NCI-H345 (cell line): ENCODE measurements around the gene PEX13.
"Not testable (repeated sequence)": the region's sequence is repeated elsewhere in the genome, so short reads cannot be mapped to it uniquely, and the experiment has no call there.

Source experiments
- DNase-seq: peaks from one replicate; lab custom pipeline; 2025; lab: John Stamatoyannopoulos, UW

Gene PEX13

DNA sequence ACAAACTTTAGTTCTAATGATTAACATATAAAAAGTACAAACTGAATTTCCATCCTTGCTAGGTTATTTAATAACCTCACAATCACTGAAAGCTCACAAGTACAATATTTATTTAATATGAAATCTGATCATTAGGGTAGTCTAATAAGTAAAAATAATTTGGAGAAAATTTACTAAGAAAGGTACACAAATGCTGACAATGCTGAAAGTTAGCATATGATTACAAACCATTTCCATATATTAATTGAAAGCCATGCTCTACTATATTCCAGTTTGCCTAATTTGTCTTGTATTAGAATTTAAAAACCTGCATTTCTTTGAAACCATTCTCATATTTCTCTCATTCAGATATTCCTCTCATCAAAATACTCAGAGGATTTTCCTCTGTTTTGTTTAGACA lies 8.2 kb upstream of the PEX13 start:
- no peak for DNase-seq

DNA sequence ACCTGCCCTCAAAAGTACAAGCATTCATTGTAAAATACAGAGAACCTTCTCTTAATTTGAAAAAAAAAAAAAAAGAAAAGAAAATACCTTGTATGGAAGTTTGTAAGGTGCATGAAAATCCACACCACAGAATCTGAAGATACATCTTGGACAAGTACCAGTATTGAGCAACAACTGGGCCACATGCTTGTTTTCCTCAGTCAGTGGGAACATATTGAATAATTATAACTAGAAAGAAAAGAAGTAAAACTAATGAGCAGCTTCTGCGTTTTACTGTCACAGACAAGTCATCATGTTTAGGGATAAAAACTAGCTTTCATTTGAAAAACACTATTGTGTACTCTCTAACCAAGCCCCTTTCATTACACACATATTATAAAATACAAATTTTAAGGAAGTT lies 5.8 kb upstream of the PEX13 start:
- no peak for DNase-seq

DNA sequence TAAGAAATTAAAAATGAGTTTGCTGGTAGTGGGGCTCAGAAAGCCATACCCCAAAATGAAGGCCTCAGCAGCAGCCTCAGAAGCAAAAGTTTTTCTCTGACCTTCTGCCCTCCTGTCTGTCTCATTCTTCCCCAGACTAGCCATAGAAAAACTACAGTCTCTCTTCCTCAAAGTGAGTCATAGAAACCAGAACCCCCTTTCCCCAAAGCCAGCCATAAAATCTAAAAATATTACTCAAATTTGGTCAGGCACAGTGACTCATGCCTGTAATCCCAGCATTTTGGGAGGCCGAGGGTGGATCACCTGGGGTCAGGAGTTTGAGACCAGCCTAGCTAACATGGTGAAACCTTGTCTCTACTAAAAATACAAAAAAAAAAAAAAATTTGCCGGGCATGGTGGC lies 5.2 kb upstream of the PEX13 start:
- DNase-seq: not testable (repeated sequence)

DNA sequence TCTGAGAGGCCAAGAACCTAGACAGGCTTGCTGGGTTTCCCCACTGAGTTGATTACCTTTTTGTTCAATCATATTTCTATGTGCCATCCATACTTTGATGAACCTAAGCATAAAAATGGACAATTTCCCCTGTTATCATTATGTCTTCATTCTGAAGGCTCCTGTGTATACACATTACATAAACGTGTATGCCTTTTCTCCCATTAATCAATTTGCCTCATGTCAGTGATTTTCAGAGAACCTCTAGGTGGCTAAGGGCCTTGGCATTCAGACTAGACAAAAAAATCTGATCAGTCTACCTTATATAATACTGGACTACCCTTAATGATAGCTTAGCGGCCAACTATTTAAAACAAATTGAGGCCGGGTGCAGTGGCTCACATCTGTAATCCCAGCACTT lies 4.1 kb upstream of the PEX13 start:
- DNase-seq: no peak

DNA sequence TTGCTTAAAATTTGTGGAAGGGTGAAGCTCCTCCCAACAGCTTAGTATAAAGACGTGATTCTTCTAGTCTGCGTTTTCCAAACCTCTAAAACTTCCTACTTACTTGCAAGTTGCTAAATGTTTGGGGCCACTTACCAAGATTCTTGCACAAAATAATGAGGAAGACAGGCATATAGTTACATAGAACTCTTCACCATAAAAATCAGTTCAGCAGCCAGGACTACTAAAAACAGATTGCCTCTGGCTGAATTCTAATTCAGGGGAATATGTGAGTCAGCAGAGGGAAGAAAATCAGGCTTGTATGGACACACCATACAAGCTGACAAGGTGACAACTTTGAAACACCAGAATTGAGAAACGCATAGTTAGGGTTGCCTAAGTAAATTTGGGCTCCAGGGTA lies 2.8 kb upstream of the PEX13 start:
- DNase-seq: no peak

DNA sequence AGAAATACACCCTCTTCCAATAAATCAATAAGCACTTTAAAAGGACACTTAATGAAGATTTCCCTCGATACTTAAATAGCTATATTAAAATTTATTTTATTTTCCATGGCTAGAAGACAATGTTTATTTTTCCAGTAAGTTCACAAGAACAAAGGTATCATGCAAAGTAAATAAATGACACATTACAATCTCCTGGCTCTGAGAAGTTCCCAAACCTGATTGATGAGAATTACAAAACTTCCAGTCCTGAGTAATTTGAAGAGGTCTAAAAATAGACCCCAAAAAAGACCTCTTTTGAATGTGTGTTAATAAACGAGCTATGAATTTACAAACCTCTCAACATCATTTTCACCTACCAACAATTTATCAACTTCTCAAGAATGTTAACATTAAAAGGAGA lies 1.5 kb upstream of the PEX13 start:
- no peak for DNase-seq

DNA sequence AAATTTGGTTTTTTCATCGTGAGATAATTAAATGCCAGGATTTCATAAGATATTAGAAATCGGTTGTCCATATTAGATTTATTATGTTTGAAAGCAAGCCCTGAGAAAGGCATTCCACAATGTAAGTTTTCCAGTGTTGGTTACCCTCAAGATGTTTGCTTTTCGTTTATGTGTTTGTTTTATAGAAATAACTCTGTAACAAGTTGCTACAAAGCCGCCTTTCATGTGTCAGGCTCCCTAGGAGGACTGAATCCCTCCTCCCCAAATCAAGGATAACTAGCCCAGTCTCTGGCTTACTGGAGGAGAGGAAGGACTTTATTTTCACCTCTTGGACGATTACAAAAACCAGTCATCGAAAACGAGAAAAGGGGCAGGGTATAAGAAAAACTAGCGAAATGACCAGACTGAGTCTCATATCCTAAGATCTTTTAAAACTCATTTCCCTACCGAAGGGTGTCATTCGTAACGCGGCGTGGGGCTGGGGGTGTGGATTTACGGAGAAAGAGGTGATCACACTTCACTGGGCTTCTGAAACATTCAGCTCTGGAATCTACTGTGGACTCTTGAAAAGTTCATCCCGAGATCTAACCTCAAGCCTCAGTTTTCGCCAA lies 1.0 kb upstream of the PEX13 start:
- no peak for DNase-seq

DNA sequence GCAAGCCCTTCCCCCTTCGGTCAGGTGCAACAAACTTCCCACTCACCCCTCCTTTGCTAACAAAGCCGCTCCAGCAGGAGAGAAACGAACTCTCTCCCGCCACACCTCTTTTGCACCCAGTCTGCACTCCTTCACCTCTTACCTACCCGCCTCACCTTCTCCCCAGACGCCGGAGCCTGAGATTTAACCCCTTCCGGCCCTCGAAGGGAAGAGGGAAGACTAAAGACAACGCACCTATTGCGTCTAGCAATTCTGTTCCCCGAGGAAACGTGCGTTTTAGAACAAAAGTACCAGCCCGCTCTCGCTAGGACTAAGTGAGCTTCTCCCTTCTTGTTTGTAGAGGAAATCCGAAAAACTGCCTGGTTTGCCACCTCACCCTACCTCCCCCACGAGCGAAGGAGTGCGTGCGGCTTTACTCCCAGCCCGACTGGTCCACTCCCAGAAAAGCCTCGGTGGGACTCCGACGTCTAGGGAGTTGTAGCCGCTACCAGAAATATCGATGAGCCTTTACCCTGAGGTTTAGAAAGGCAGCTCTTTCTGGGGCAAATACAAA lies 441 bp upstream of the PEX13 start:
- peak; percentile 90 for DNase-seq

DNA sequence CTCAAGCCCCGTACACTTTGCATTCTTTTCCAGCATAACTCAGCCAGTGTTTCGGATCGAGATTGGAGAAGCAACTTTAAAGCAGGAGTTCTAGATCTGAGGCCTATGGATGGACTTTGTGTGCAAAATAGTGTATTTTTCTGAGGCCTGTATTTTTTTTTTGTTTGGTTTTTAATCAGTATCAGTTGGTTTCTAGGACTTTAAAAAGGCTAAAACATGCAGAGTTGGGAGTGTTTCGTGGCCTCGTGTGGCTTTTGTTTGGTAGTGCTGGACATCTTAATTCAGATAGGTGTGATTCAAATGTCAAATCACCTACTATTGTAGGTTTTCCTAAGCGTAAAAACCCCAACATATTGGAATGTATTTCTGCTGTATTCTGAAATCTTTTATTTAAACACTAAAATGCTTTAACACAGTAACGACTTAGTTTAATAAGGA lies 817 bp downstream of the PEX13 start:
- DNase-seq: no peak

DNA sequence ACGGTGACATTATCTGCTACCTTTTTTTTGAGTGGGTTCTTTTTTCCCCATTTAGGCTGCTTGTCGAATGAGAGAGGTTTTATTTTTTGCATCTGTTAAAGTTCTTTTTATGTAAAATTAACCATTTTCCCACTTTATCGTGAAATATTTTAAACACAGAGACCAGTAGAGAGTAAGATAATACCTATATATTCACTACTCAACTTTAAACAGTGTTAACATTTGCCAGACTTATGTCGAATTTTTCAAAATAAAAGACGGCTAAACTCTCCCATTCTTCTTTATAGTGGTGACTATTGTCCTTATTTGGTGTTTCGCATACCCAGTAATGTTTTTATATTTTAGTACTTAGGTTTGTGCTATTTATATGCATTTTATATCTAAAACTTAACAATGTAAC lies 1.3 kb downstream of the PEX13 start:
- no peak for DNase-seq

DNA sequence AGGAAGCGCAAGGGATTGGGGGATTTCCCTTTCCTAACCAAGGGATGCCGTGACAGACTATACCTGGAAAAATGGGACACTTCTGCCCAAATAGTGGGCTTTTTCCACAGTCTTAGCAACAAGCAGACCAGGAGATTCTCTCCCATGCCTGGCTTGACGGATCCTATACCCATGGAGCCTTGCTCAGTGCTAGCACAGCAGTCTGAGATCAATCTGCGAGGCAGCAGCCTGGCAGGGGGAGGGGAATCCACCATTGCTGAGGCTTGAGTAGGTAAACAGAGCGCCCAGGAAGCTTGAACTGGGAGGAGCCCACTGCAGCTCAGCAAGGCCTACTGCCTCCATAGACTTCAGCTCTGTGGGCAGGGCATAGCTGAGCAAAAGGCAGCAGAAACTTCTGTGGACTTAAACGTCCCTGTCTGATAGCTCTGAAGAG lies 3.7 kb downstream of the PEX13 start:
- DNase-seq: no peak

DNA sequence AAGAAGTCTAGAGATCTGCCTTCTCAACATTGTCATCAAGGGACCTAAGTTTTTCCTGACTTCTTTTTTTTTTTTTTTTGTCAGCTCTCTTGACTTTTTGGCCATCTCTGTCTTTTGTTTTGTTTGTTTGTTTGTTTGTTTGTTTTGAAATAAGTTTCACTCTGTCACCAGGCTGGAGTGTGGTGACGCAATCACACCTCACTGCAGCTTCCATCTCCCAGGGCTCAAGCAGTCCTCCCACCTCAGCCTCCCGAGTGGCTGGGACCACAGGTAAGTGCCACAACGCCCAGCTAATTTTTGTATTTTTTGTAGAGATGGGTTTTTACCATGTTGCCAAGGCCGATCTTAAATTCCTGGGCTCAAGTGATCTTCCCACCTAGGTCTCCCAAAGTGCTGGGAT lies 6.2 kb downstream of the PEX13 start:
- DNase-seq: no peak

DNA sequence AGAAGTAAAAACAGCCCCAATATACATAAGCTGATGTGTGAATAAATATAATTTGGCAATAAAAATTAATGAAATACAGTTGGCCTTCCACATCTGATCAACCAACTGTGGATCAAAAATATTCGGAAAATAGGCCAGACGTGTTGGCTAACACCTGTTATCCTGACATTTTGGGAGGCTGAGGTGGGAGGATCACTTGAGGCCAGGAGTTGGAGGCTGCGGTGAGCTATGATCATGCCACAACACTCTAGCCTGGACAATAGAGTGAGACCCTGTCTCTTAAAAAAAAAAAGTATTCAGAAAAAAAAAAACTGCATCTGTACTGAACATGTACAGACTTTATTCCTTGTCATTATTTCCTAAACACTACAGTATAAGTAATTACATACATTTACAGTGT lies 12.0 kb downstream of the PEX13 start:
- DNase-seq: no peak

DNA sequence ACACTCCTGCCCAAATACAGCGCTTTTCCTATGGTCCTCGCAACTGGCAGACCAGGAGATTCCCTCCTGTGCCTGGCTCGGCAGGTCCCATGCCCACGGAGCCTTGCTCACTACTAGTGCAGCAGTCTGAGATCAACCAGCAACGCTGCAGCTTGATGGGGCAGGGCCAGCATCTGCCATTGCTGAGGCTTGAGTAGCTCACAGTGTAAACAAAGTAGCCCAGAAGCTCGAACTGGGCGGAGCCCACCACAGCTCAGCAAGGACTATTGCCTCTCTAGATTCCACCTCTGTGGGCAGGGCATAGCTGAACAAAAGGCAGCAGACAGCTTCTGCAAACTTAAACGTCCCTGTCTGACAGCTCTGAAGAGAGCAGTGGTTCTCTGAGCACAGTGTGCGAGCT lies 17.1 kb downstream of the PEX13 start:
- DNase-seq: not testable (repeated sequence)

DNA sequence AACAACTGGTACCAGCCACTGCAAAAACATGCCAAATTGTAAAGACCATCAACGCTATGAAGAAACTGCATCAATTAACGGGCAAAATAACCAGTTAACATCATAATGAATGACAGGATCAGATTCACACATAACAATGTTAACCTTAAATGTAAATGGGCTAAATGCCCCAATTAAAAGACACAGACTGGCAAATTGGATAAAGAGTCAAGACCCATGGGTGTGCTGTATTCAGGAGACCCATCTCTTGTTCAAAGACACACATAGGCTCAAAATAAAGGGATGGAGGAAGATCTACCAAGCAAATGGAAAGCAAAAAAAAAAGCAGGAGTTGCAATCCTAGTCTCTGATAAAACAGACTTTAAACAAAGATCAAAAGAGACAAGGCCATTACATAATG lies 19.1 kb downstream of the PEX13 start:
- DNase-seq: not testable (repeated sequence)

DNA sequence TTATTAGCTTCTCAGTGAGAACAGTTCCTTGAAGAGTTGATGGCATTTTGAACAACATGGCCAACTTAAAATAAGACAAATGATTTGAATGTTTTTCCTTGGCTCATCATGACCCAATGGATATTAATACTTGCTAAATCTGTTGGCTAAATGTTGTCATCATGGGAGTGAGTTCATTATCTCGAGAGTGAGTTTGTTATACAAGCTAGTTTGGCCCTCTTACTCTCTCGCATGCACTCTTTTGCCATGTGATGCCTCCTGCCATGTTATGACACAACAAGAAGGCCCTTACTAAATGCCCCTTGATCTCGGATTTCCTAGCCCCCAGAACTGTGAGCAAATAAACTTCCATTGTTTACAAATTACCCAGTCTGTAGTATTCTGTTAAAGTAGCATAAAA lies 25.3 kb downstream of the PEX13 start:
- DNase-seq: no peak

DNA sequence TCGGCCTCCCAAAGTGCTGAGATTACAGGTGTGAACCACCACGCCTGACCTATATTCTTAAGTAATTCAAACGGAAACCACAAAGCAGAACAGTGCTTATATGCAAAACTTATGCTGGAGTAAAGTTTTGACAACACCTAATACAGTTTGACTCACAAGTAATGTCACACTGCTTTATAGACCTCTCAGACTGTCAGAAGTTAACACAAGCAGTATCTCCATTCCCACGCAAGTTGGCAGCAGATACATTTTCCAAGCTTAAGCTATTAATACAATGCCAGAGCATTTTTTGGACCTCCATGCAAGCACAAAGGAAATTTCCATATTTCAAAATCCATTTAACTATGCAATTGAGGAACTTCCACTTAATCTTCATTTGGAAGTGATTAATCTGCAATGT lies 27.1 kb downstream of the PEX13 start:
- no peak for DNase-seq

DNA sequence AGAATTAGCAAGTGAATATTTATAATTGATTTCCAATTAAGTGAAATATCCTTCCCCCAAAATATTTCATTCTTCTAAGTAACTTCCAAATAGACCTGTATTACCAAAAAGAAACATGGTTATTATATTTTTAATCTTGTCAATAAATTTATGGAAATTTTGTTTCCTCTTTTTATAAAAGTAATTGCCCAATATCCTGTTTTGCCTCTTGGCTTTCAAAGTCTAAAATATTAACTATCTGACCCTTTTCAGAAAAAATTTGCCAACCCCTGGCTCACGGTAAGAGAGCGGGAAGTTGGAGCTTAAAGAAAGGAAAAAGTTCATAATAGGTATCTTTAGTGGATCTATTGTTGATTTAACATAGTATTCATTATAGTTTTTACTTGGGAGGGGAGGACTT lies 27.7 kb downstream of the PEX13 start:
- no peak for DNase-seq

DNA sequence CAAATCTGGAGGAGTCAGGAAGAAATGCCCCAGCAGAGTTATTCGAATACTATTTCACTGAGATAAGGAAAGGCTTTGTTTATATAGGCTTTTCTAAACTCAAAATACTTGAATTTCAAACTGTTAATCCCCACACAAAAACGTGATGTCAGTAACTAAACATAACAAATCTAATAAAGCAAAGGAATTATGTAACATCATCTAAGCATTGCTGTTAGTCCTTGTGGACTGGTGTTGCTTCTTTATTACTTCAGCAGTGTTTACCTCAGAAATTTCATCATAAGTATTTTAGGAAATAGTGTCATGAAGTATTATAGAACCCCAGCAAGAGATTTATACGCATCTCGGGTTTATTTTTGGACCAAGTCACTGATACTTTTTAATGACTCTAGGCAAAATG lies 28.5 kb downstream of the PEX13 start:
- no peak for DNase-seq

DNA sequence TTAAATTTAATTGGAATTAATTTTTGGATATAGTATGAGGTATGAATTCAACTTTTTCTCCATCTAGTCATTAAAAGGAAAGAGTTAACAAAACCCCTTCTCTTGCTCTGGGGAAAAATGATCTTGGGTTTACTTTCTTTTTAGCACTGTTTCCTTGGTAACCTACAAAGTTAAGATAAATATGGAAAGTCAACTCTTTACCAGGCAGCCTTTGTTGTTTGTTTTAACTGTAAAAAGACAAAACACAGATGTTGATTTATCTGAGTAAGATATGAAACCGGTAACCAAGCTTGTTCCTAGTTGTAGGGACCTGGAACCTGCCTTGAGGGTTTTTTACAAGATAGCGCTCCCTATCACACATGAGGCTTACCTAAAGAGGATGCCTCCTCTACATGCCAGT lies 38.0 kb downstream of the PEX13 start:
- DNase-seq: no peak

DNA sequence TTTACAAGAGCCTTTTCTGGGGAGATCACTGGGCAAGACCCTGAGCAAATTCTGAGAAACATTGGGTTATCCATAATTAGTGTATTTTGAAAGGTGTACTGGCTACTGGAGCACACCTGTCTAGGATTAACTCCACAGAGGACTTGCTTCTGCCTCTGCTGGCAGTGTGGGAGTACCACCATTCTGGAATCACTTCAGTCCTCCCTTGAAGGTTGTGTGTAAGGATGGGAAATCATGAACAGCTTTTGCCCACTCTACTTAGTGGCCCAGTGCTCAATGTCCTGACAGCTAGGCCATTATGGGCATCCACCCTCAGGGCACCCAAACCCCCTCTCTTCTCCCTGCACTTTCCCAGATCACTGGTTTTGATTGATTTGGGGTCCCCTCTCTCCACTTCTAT lies 40.0 kb downstream of the PEX13 start:
- no peak for DNase-seq

DNA sequence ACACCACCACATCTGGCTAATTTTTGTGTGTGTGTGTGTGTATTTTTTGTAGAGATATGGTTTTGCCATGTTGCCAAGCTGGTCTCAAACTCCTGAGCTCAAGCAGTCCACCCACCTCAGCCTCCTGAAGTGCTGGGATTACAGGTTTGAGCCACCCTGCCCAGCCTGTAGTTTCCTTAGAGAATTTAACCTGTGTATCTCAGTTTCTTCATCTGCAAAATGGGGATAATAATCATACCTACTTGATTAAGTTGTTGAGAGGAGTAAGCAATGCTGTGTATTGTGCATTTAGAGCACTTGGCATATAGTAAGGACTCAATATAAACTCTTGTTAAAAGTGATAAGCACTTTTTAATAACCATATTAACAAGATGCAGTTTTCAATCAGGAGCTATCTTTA lies 41.9 kb downstream of the PEX13 start:
- DNase-seq: no peak

DNA sequence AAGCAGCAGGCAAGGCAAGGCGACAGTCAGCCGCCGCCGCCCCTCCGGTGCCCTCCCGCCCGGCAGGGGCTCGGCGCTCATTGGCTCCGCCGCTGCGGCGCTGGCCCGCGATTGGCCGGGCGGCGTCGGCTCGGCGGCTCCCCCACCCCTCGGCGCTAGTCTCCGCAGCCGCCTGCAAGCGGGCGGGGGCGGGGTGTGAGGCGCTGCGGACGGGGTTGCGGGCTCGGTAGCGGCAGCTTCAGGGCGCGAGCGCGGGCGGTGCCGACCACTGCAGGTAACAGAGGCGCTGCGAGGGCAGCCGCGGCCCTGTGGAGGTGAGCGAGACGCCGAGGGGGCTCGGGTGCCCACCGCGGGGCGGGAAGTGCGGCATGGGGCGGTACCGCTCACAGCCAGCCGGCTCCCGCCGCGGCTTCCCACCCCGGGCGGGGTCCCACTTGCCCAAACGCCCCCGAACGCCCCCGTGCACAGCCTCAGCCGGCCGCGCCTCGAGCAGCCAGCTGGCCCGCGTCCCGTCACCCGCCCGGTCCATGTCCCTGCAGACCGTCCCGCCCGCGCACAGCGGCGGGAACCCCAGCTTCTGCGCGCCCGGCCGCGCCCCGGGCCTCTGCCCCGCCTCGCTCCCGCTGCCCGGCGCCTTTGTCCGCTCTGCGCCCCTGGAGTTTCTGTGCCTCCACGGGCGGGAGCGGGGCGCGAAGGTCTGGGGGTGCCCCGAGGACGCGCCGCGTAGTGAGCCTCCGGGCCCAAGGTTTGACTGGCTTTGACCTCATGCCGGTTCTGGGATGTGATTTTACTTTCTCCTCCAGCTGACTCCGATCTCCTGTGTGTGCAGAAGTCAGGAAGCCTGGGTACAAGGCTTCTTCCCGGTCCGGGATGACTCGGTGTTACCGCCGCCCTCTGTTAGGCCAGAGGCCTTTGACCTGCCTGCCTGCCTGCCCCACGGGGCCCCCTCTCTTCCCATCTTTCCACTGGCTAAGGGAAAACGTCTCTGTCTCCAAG lies 48.5 kb downstream of the PEX13 start, which contains the start of gene SANBR:
Gene SANBR, plus strand, starts transcription at position 158 of the 996 bp plus-strand sequence. CDS start 4,480 bp downstream, outside the sequence.
- DNase-seq: peak; percentile 95
